Mesothelial cell of epicardium (in vitro differentiated cells): ENCODE data around the gene MRRF. TPM values are rescaled to one million over a fixed set of nuclear protein-coding genes. Genes with fewer than 3 reads are reported as not detected.
"Not testable (repeated sequence)": the region's sequence is repeated elsewhere in the genome, so short reads cannot be mapped to it uniquely, and the experiment has no call there.

ENCODE experiments used
- DNase-seq, 2 experiments: peaks; one replicate each; pipeline ENCODE4 v3.0.0; 2021; ENCODE audit warnings: low spot score in 2 of 2; ENCODE audit not compliant: unreplicated experiment in 2 of 2
- H3K27ac Mint-ChIP-seq: 2 replicates; pipeline ENCODE4 v1.8.0; 2021; ENCODE audit warnings: mixed read lengths
- H3K27me3 Mint-ChIP-seq: 2 replicates; pipeline ENCODE4 v1.8.0; 2021; ENCODE audit warnings: low read depth, mixed read lengths
- H3K36me3 Mint-ChIP-seq: 2 replicates; pipeline ENCODE4 v1.8.0; 2021; ENCODE audit warnings: mixed read lengths
- H3K4me1 Mint-ChIP-seq: 2 replicates; pipeline ENCODE4 v1.8.0; 2021; ENCODE audit warnings: mixed read lengths
- H3K4me3 Mint-ChIP-seq: 2 replicates; pipeline ENCODE4 v1.8.0; 2021; ENCODE audit warnings: mild to moderate bottlenecking, moderate library complexity, mixed read lengths
- H3K9me3 Mint-ChIP-seq: 2 replicates; pipeline ENCODE4 v1.8.0; 2021; ENCODE audit warnings: mixed read lengths
- CTCF ChIP-seq: fragments of 200-600 bp; sonication (generic); IDR thresholded peaks from one replicate; pipeline ENCODE4 v1.5.0; 2021; ENCODE audit warnings: antibody characterized with exemption; ENCODE audit not compliant: unreplicated experiment
- total RNA-seq: library from RNA; stranded (reverse); gene quantifications from 3 replicates; pipeline ENCODE4 v1.2.1, GENCODE V29; 2021

Gene MRRF
- total RNA-seq, 1 donor from 2014 or later: 39.2 TPM

- Mint-ChIP-seq H3K36me3 (peaks cover 21% of the 10 kb centered on the region), H3K4me3 (no peak overlapping the region), H3K4me1 (peaks cover 13% of the 10 kb centered on the region), H3K27ac (no peak overlapping the region), H3K9me3 (no peaks in the 10 kb centered on the region), H3K27me3 (no peaks in the 10 kb centered on the region)
- no peak for TF ChIP-seq CTCF
- DNase-seq: no peak
These were observed 62.5 kb downstream of the MRRF start for GRCh38 chr9:122327175-122327574.

- Mint-ChIP-seq H3K9me3 (no peaks in the 10 kb centered on the region), H3K27me3 (no peaks in the 10 kb centered on the region), H3K36me3 (peaks cover 7% of the 10 kb centered on the region), H3K4me3 (no peak overlapping the region), H3K27ac (no peak overlapping the region), H3K4me1 (peaks cover 8% of the 10 kb centered on the region)
- DNase-seq: no peak
- no peak for TF ChIP-seq CTCF
These were observed 64.9 kb downstream of the MRRF start for GRCh38 chr9:122329597-122329996.

GRCh38 chr9:122330466-122330865, 65.8 kb downstream of the MRRF start:
- H3K27me3 Mint-ChIP-seq, H3K36me3 Mint-ChIP-seq, H3K9me3 Mint-ChIP-seq, H3K27ac Mint-ChIP-seq, DNase-seq, H3K4me1 Mint-ChIP-seq, H3K4me3 Mint-ChIP-seq: not testable (repeated sequence)

- Mint-ChIP-seq H3K36me3 (peaks cover 5% of the 10 kb centered on the region), H3K9me3 (no peaks in the 10 kb centered on the region), H3K4me1 (no peaks in the 10 kb centered on the region), H3K27me3 (peaks cover 10% of the 10 kb centered on the region), H3K4me3 (no peak overlapping the region), H3K27ac (no peak overlapping the region)
- DNase-seq: no peak
- TF ChIP-seq CTCF: no peak
These were observed 66.8 kb downstream of the MRRF start for GRCh38 chr9:122331523-122331927.

GRCh38 chr9:122332083-122332482, 67.4 kb downstream of the MRRF start:
- no peak for DNase-seq
- Mint-ChIP-seq H3K9me3 (no peaks in the 10 kb centered on the region), H3K4me3 (no peak overlapping the region), H3K27ac (no peak overlapping the region), H3K27me3 (peaks cover 14% of the 10 kb centered on the region), H3K4me1 (no peaks in the 10 kb centered on the region), H3K36me3 (peaks cover 5% of the 10 kb centered on the region)
- no peak for TF ChIP-seq CTCF

GRCh38 chr9:122332644-122333043, 68.0 kb downstream of the MRRF start:
- Mint-ChIP-seq H3K9me3 (no peaks in the 10 kb centered on the region), H3K27me3 (peaks cover 19% of the 10 kb centered on the region), H3K36me3 (peaks cover 5% of the 10 kb centered on the region), H3K4me3 (no peak overlapping the region), H3K4me1 (no peaks in the 10 kb centered on the region), H3K27ac (no peak overlapping the region)
- DNase-seq: no peak
- no peak for TF ChIP-seq CTCF
